ENCODE measurements around the gene DTNA.
"Not testable (repeated sequence)": the region's sequence is repeated elsewhere in the genome, so short reads cannot be mapped to it uniquely, and the experiment has no call there.

DTNA gene

DNA sequence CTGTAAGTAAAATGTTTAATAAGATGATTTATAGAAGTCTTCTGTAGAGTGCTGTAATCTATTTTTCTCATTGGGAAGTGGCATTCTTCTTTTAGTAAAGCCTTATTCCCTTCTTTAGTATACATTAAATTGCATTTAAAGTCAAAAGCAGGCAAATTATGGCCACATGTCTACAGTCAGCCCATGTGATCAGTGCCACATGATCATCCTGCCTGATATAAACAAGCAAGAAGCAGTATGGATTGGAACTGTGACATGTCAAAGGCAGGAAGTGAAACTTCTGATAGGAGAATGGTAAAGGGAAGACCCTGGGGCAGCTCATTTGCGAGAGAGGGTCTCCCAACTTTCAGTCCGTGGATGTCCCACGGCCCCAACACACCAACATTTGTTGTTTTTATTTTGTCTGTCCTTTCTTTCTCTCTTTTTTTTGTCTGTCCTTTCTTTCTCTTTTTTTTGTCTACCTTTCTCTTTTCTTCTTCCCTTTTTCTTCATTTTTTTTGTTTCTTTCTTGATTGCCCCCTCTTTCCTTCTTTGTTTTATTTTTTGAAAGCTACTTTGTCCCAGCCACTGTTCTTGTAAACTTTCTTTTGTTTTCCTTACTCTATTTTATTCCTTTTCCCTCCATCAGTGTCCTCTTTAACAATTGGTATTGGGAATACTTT lies 154.9 kb downstream of the DTNA start:
- DNase-seq = no peak

DNA sequence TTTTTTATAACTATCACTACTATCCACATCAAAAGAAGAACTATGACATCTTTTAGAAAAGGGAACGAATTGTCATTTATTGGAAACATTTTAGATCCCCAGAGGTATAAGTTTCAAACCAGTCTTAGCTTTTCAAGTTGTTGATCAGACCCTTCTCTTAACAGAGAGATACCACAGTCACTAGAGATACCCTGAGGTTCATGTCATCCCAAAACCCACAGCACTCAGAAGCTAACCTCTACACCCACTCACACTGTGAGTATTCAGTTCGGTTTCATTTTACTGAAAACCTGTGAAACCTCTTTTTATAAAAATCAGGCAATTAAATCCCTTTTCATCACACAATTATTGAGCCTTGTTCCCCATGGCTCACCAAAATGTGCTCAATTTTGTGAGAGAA lies 156.2 kb downstream of the DTNA start:
- peak; percentile 42 for DNase-seq

DNA sequence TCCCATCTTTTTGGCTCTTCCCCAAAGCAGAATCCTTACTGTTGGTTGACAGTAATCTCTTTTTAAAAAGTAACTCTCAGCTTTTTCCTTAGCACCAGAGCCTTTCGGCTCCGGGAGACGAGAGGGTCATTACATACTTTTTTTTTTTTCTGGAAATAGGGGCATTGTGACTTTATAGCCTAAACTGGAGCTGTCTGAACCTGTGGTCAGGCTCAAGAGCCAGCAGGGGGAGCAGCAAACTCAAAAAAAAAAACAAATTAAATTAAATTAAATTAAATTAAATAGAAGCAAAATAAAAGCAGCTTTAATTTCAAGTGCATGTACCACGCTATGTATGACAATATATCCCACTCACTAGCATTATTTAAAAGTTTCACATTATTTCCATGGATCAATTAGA lies 156.6 kb downstream of the DTNA start:
- DNase-seq = no peak

DNA sequence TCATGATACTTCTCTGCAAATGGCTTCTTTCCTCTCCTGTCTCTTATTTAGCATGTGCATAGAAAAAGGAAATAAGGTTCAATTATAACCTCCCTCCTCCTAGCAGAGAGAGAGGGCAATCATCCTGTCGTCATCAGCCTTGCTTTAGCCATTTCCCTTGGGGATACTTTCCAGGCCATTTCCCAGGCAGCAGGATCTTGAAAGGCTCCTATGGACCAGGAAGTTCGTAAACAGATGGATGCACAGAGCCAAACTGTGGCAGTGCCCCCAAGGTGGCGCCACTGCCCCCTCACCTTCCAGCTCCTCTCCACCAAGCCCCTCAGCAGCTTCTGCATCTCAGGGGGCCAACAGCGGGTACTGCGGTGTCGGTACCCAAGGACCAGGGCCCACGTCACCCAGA lies 157.4 kb downstream of the DTNA start:
- no peak for DNase-seq

DNA sequence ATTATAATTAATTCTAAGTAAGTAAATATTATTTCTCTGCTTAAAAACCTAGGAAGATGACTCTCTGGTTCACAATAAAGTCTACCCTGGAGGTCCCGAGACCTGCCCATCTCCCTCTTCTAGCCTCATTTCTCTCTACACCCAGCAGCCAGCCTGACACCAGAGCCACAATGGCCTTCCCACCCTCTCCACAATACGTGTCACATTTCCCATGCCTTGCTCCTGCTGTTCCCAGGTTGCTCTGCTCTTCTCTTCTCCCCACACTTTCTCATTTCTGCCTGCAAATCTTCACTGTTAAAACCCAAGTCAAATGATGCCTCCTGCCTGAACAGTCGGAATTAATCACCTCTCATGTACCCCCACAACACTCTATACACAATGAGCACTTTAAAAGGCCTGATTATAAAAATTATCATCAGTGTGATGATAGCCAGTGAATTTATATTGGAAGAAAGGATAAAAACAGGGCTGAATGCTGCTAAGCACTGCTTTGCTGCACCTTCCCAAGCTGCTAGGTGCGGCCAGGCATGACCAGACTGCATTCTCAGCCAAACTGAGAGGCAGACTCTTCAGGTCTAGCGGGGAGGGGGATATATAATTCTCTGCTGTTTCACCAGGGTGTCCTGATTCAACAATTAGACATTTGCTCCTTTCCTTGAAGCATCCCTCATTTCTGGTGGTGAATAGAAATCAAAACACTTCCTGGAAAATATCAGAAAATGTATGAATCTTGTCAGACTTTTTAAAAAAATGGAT lies 160.6 kb downstream of the DTNA start:
- no peak for DNase-seq

DNA sequence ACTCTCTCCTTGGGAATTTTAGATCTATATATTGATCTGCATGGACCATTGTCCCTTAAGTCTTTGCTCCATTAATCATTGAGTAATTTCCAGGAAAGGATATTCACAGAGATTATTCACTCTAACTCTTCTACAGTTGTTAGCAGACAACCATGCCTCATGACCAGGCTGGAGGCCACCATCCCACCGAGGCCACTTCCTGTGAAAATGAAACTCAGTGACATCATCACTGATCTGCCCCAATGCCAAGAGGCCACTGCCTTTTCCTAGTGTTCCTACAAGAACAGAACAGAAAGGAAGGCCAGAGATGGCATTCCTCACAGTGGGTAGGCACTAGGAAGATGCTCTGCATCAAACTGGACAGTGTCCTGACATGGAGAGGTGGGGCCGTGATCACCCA lies 161.3 kb downstream of the DTNA start:
- DNase-seq = no peak

DNA sequence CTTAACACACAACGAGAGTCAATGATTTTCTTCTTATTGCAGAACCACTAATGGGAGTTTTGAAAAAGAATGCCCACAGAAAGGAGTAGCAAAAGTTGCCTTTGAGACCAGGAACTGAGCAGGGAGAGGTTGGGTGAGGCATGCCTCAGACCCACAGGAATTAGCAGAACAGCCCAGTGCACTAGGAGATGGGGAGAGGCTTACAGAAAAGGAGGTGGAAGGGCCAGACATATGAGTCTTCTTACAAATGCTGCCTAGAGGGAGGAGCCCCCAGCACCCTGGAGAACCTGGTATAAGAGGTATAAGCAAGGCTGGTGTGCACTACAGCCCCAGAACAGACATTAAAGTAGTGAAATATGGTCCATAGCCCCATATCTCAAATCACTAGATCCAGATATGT lies 162.0 kb downstream of the DTNA start:
- no peak for DNase-seq

DNA sequence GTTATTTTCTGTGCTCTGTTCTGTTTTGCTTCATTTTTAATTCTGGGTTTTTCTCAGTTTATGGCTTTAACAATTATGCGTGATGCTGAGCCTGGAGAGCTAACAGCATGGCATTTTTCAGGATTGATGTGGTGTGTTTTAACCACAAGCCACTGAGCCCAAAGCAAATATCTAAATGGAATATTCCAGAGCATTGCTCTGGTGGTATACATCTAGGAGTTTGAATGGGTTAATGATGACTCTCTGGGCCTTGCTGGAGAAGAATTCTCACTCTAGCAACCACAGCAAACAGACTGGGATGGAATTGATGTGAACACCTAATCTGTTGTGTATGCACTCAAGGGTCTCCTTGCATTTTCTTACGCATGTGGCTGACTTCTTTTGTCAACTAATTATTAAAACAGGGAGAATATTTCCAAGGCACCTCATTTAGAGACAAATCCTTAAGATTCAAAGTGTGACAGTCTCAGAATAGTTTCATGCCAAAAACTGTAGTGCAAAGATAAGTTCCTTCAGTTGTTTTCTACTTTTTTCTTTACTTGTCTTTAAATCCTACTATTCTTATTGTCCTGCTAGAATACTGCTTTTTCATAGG lies 164.0 kb downstream of the DTNA start:
- no peak for DNase-seq

DNA sequence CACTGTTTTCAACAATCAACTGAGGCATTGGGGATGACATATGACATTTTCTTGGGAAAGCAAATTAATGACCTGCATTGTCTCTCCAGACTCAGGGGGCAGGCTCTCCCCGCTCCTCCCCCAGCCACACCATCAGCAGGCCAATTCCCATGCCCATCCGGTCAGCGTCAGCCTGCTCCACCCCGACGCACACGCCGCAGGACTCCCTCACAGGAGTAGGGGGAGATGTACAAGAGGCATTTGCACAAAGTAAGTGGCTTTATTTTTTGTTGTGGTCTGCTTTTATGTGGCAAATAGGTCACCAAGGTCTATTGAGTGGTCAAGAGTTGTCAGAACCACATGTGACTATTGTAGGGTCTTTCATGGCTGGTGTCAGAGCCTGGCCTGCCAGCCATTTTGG lies 165.1 kb downstream of the DTNA start:
- DNase-seq = no peak

DNA sequence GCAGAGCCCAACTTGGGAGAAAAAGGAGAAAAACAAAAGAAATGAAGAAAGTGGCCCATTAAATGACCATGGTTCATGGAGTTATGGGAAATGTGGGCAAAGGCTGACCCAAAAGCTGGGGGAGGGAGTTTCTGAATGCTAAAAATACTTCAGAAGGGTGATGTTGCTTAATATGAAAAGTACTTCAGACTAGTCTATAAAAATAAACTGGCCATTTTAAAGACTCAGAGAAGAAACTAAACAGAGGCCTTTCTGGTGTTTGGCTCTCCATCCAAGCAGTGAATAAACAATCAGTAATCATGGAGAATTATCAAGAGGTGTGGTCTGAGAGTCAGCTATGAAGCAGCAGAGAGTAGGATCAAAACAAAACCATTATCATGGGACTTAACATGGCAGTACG lies 170.3 kb downstream of the DTNA start:
- no peak for DNase-seq

DNA sequence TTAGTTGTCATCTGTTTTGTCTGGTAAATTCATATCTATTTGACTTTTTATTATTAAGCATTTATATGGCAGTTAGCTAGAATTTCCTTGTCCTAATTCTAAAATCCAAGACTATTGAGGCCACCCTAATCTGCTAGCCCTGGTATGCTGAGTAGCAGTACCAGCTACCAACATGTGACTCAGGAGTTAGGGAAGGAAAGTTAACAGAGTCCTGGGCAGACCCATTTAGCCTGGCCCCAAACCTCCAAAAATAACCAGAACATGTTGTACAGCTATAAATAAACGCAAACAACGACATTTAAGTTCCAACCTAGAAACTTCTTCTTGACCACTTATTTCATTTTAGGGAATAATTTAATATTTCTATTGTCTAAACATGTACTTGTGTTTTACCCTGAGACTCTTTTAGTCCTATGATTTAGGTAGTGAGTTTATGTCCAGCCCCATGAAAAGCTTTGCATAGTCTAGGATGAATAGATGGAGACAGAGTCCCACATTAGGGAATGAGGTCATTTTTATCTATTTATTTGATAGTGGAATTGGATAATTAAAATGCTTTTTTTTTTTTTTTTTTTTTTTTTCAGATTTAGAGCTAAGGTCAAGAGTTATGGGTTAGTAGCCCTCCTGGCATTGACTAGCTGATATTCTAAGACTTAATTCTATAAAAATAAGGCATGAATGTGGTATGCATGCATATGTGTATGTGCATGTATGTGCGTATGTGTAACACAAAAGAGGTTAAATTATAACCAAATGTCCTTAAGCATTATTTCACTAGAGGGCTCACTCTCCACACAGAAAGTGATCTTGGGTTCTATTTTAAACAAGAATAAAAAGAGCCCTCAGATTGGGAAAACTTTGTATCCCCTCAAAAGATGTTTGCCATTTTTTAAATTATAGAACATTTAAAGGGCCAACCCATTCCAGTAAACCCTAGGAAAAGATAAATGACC lies 171.1 kb downstream of the DTNA start:
- no peak for DNase-seq

DNA sequence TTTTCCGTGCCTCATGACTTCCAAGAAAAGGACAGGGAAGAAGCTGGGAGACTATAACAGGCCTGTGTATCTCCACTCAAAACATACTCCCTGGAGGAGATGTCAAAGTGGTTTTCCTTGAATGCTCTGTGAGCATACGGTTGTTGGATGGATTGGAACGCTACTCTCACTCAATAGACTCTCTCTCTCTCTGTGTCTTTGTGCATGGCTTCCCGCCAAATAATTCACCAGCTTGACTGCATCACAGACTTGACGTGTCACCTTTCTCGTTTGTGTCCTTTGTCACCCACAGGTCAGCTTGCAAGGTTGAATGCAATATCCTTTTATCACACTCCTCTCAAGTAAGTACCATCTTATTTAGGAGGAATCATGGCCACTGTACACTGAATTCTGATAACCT lies 174.3 kb downstream of the DTNA start:
- no peak for DNase-seq

DNA sequence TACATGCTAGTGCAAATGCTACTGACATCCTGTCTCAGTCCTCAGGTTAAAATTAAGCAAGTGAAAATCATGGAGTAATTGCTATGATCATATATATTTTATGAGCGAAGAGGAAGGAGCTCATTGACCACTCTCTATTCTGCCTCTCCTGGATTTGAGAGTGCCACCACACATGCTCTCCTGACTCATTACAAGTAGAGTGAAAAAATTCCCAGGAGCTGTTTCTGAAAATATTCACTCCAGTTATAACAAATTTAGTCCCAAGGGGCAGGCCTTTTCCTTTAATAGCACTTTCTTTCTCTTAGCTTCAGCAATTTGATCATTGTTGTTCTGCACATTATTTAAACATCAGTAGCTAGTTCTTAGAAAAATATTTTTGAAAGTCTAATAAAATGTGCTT lies 176.1 kb downstream of the DTNA start:
- DNase-seq = no peak

DNA sequence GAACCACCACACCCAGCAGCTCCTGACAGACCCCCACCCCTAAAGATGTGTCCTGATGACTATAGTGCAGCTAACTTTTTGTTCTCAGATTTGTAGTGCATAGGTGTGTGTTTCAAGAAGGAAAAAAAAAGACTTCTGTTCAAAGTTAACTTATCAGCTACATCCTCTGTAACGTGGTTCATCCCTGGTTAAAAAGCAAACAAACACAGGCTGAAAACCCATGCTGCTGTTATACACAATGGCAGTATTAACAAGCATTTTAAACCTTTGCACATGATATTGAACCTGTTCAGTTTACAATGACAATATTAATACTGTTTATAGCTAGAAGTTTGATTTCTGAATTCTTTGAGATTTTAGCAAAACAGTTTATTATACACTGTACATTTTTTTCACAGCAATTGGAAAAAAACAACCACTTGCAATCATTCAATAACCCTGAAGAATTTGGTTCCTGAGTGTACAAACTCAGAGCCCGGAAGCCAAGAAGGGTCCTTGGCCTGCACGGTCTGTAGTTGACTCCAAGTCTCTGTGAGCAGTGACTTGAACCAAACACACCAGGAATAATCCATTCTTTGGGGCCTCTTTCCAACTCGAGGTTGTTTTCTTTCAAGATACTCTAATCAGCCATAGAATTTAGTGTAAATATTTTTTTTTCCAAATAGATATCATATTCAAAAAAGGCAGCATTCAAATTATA lies 177.9 kb downstream of the DTNA start:
- DNase-seq = no peak

DNA sequence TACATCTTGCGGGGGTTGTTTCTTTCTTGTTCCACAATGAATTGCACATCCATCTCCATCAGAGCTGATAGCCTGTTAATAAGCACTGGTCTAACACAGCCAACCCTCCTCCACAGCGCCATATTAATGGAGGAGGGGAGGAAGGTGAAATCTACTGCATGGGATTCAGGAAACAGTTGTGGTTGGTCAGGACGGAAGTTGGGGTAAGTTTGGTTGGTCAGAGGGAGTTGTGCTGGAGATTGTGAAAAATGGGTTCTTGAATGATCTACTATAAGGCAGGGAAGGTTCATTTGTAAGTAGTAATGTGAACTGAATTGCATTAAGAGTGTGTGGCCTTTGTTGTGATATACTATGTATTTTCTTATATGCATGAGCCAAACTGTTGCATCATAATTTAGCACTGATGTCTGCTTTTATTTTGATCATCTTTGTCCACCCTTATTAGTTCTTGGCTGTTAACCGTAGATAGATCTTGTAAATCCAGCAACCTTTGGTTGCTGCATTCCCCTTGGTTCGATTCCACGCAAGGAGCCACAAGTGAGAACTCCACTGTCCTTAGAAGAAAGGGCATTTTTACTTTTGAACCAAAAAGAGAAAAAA lies 180.5 kb downstream of the DTNA start:
- no peak for DNase-seq

DNA sequence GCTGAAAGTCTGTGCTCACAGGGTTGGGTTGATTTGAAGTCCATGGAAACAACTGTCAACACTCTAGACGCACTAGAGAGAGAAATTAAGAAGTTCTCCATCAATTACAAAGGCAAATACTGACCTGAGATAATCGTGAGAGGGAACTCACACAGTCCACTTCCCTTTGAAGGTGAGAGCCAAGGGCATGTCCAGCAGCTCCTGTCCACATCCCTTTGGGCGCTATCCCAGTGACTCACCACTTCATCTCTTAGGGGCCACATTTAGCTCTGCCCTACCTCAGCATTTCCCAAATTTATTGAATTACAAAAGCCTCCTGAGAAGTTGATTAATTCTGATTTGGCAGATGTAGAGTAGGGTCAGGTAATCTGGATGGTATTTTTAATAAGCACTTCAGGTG lies 182.3 kb downstream of the DTNA start:
- DNase-seq = no peak

DNA sequence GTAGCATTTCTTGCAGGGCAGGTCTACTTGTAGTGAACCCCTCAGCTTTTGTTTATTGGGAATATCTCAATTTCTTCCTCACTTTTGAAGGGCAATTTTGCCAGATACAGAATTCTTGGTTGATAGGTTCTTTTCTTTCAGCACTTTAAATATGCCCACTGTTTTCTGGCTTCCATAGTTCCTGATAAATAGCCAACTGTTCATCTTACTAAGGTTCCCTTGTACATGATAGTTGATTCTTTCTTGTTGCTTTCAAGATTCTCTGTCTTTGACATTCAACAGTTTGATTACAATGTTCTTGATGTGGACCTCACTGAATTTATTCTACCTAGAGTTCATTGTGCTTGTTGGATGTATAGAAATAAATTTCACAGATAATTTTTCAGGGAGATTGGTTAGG lies 183.1 kb downstream of the DTNA start:
- no peak for DNase-seq

DNA sequence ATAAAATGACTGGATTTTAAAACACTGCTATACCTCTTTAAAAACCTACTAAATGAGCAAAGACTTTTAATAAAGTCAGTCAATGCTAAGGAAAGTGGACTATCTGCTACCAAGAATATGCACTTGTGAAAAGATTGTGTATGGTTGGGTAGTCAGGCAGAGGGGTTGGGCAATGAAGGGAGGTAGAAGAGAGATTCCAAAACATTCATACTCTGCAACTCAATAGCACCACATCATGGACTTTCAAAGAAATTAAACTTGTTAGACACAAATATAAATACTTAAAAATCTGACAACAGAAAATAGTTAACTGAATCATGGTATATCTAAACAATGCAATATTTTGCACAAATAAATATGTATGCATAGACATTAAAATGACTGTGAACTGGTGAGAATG lies 191.2 kb downstream of the DTNA start:
- no peak for DNase-seq

DNA sequence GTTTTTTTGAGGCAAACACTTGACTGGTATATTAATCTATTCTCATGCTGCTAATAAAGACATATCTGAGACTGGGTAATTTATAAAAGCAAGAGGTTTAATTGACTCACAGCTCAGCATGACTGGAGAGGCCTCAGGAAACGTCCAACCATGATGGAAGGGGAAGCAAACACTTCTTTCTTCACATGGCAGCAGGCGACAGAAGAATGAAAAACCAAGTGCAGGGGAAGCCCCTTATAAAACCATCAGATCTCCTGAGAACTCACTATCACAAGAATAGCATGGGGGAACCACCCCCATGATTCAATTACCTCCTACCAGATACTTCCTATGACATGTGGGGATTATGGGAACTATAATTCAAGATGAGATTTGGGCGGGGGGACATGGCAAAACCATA lies 194.9 kb downstream of the DTNA start:
- DNase-seq = no peak

DNA sequence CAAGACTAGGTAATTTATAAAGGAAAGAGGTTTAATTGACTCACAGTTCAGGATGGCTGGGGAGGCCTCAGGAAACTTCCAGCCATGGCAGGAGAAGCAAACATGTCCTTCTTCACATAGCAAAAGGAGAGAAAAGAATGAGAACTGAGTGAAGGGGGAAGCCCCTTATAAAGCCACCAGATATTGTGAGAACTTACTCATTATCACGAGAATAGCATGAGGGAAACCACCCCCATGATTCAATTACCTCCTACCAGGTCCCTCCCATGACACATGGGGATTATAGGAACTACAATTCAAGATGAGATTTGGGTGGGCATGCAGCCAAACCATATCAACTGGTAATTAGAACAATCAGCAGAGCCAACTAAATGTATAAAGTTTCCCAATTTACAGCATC lies 196.9 kb downstream of the DTNA start:
- DNase-seq = not testable (repeated sequence)

DNA sequence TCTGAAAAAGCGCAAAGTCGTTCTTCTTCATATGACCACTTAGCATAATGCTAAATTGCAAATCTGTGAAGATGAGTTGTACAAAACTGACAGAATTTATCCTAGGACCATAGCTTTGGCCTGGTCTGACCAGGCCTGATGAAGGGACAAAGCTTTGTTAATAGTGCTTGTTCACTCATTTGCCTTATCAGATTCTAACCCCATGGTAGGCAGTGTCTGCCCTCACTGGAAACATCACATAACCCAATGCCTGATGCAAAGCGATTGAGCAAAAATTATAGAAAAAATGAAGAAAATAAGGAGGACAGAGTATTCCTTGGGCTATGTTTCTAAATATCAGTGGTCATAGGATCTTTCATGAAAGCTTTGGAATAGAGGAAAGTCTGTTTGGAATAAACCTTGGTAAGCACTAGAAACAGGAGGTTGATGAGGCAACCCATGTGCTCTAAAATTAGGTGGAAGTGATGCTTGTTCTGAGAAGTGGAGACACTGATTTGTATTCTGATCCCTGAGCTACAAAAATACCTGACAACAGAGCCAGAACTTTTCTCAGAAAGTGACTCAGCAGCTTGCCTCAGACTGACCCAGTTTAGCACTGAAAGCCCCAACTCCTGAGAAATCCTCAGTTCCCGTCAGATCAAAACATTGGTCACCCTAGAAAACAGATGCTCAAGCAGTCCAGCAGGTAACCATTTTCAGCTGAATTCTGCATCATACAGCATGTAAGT lies 199.7 kb downstream of the DTNA start:
- no peak for DNase-seq

DNA sequence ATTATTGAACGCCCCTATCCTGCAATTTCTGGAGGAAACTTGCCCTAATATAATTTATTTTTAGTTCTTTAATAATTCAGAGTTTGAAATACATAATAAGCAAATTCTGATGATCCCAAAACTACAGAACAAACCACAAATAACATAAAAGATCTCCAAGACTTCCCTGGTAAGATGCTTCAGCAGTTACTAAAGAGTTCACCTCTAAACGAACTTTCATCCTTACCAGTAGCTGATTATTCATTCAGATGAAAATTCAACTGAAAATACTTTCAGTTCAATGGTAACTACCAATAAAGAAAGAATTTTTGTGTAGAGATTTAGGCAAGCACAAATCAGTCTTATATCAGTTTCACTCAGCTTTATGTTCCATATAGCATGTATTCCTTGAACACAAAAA lies 201.0 kb downstream of the DTNA start:
- no peak for DNase-seq

Measured in stimulated activated CD4-positive, alpha-beta T cell treated with anti-CD3 and anti-CD28 coated beads, Interleukin-15, amount 100 ng/mL, for 24 hours (primary cell).